HK-2 (cell line): ENCODE measurements around the gene ICE1.
"Not testable (repeated sequence)": the region's sequence is repeated elsewhere in the genome, so short reads cannot be mapped to it uniquely, and the experiment has no call there.

Experiments used
- DNase-seq: peaks from one replicate; pipeline ENCODE4 v3.0.0-alpha.2; 2018; ENCODE audit not compliant: unreplicated experiment

Gene ICE1

GRCh38 chr5:5398071-5398470 is 24.4 kb upstream of the ICE1 start:
- DNase-seq: no peak

GRCh38 chr5:5401095-5401494 is 21.4 kb upstream of the ICE1 start:
- DNase-seq: no peak

- no peak for DNase-seq
Observed at GRCh38 chr5:5403741-5404140, 18.7 kb upstream of the ICE1 start.

- DNase-seq: no peak
Observed at GRCh38 chr5:5404381-5404780, 18.1 kb upstream of the ICE1 start.

- DNase-seq: no peak
Observed at GRCh38 chr5:5405441-5405840, 17.0 kb upstream of the ICE1 start.

- DNase-seq: no peak
Observed at GRCh38 chr5:5407924-5408323, 14.6 kb upstream of the ICE1 start.

- no peak for DNase-seq
Observed at GRCh38 chr5:5409151-5409810, 13.2 kb upstream of the ICE1 start.

- not testable (repeated sequence) for DNase-seq
Observed at GRCh38 chr5:5413856-5414255, 8.6 kb upstream of the ICE1 start.

GRCh38 chr5:5414999-5415398 is 7.5 kb upstream of the ICE1 start:
- DNase-seq: no peak

GRCh38 chr5:5416733-5417132 is 5.7 kb upstream of the ICE1 start:
- DNase-seq: no peak

GRCh38 chr5:5418006-5418405 is 4.5 kb upstream of the ICE1 start:
- no peak for DNase-seq

GRCh38 chr5:5418764-5419163 is 3.7 kb upstream of the ICE1 start:
- DNase-seq: no peak

- DNase-seq: no peak
Observed at GRCh38 chr5:5419291-5420210, 2.9 kb upstream of the ICE1 start.

- DNase-seq: no peak
Observed at GRCh38 chr5:5420251-5420650, 2.2 kb upstream of the ICE1 start.

GRCh38 chr5:5421149-5421960 is 1.1 kb upstream of the ICE1 start:
- no peak for DNase-seq

- no peak for DNase-seq
Observed at GRCh38 chr5:5422819-5423515, 490 bp downstream of the ICE1 start.

GRCh38 chr5:5423586-5423985 is 1.1 kb downstream of the ICE1 start:
- DNase-seq: no peak

- DNase-seq: no peak
Observed at GRCh38 chr5:5424736-5425135, 2.3 kb downstream of the ICE1 start.

- no peak for DNase-seq
Observed at GRCh38 chr5:5430136-5430535, 7.7 kb downstream of the ICE1 start.

- no peak for DNase-seq
Observed at GRCh38 chr5:5432020-5432707, 9.7 kb downstream of the ICE1 start.

- DNase-seq: no peak
Observed at GRCh38 chr5:5436203-5436760, 13.8 kb downstream of the ICE1 start.
